Stimulated activated CD4-positive, alpha-beta T cell treated with anti-CD3 and anti-CD28 coated beads, TNF-alpha, amount 100 ng/mL, for 1 hour (primary cell): Measurements from ENCODE around the gene MRPL44.
A peak's percentile ranks its signal among the peaks of the same experiment; 100 is the strongest.

ENCODE experiments used
- DNase-seq, 3 donors: peaks; one replicate each; pipeline ENCODE4 v3.0.0-alpha.2; 2020; ENCODE audit warnings: low read depth in 3 of 3, low spot score in 1 of 3

Gene MRPL44

GRCh38 chr2:223969856-223970255 lies 12.6 kb downstream of the MRPL44 start:
- DNase-seq = no peak

- peak in 2 of 3 donors; percentile 9 to 14 for DNase-seq
These were observed 13.3 kb downstream of the MRPL44 start for GRCh38 chr2:223970343-223971128.

- no peak for DNase-seq
These were observed 14.5 kb downstream of the MRPL44 start for GRCh38 chr2:223971731-223972130.

- no peak for DNase-seq
These were observed 15.4 kb downstream of the MRPL44 start for GRCh38 chr2:223972656-223973102.

- DNase-seq = no peak
These were observed 16.3 kb downstream of the MRPL44 start for GRCh38 chr2:223973606-223974005.

- no peak for DNase-seq
These were observed 19.5 kb downstream of the MRPL44 start for GRCh38 chr2:223976635-223977226.

- DNase-seq = no peak
These were observed 21.2 kb downstream of the MRPL44 start for GRCh38 chr2:223978451-223978850.

GRCh38 chr2:223979730-223980396 lies 22.6 kb downstream of the MRPL44 start:
- DNase-seq = no peak

- no peak for DNase-seq
These were observed 23.1 kb downstream of the MRPL44 start for GRCh38 chr2:223980397-223980735.

GRCh38 chr2:223980803-223981202 lies 23.5 kb downstream of the MRPL44 start:
- DNase-seq = no peak

- DNase-seq = no peak
These were observed 24.0 kb downstream of the MRPL44 start for GRCh38 chr2:223981241-223981640.

- DNase-seq = no peak
These were observed 32.1 kb downstream of the MRPL44 start for GRCh38 chr2:223989206-223989855.

- DNase-seq = no peak
These were observed 32.6 kb downstream of the MRPL44 start for GRCh38 chr2:223989856-223990232.

GRCh38 chr2:223991611-223992010 lies 34.3 kb downstream of the MRPL44 start:
- no peak for DNase-seq

GRCh38 chr2:223993634-223994232 lies 36.5 kb downstream of the MRPL44 start:
- DNase-seq = peak; percentile 21 to 24 (median 22)

- no peak for DNase-seq
These were observed 37.4 kb downstream of the MRPL44 start for GRCh38 chr2:223994562-223995162.

- no peak for DNase-seq
These were observed 38.3 kb downstream of the MRPL44 start for GRCh38 chr2:223995569-223995968.

GRCh38 chr2:223996391-223996790 lies 39.1 kb downstream of the MRPL44 start:
- DNase-seq = no peak

- DNase-seq = no peak
These were observed 40.7 kb downstream of the MRPL44 start for GRCh38 chr2:223997938-223998337.

- no peak for DNase-seq
These were observed 41.7 kb downstream of the MRPL44 start for GRCh38 chr2:223998948-223999347.

GRCh38 chr2:223999862-224000261 lies 42.6 kb downstream of the MRPL44 start:
- DNase-seq = no peak
